OCI-LY1 (cell line): ENCODE measurements around the gene TBC1D9B.

Source experiments
- CTCF ChIP-seq: fragments of 200-600 bp; sonication (generic), shearing (Covaris generic); IDR thresholded peaks from 2 replicates; pipeline ENCODE4 v1.5.1; 2017; ENCODE audit warnings: mild to moderate bottlenecking, antibody characterized with exemption, low read length, moderate library complexity, mixed read lengths
- EZH2 ChIP-seq: fragments of 200-600 bp; sonication (generic), shearing (Covaris generic); IDR thresholded peaks from 2 replicates; pipeline ENCODE4 v1.8.0; 2017; ENCODE audit warnings: borderline replicate concordance, mixed run types, mild to moderate bottlenecking, antibody characterized with exemption, low read length, moderate library complexity, mixed read lengths

GRCh38 chr5:179832039-179832745, 75.5 kb downstream of the TBC1D9B start:
- TF ChIP-seq CTCF (no peak), EZH2 (no peak)
